ENCODE data around the gene NRG2. TPM values are rescaled to one million over a fixed set of nuclear protein-coding genes. Genes with fewer than 3 reads are reported as not detected.

NRG2 gene
- total RNA-seq, 1 experiment from 2014 or later, result 0.59 TPM

GRCh38 chr5:139847091-139847490, 196.0 kb downstream of the NRG2 start:
- no TSS peak for BruUV-seq (replicated peaks)
- no peaks in the 10 kb centered on the region for H3K36me3 Mint-ChIP-seq (ENCODE audit: insufficient read depth, unreplicated experiment)
- no peaks in the 10 kb centered on the region for H3K4me1 Mint-ChIP-seq (ENCODE audit: low read depth, unreplicated experiment)
- H3K4me3 Mint-ChIP-seq (ENCODE audit: unreplicated experiment), result no peak overlapping the region
- Histone ChIP-seq H3K36me3 (ENCODE audit: control insufficient read depth, insufficient read depth, low read length) (no peaks in the 10 kb centered on the region), H3K9me3 (no peaks in the 10 kb centered on the region), H3K4me1 (no peaks in the 10 kb centered on the region), H3K4me3 (ENCODE audit: low read depth, low read length) (no peak overlapping the region), H3K27me3 (replicated peaks; ENCODE audit: control insufficient read depth, insufficient read depth, low read length) (peaks cover 1% of the 10 kb centered on the region; the same call in 1 of the 2 replicates)
- H3K9me3 Mint-ChIP-seq (ENCODE audit: unreplicated experiment), result no peaks in the 10 kb centered on the region
- TF ChIP-seq CTCF (IDR thresholded peaks at IDR 0.05; ENCODE audit: insufficient read depth in 1 of 2, low read depth in 1 of 2, low read length in 1 of 2, severe bottlenecking in 1 of 2, unreplicated experiment in 1 of 2), result no peak
- H3K27me3 Mint-ChIP-seq (ENCODE audit: insufficient read depth, unreplicated experiment), result peaks cover 19% of the 10 kb centered on the region
- ChIA-PET POLR2A (no interaction called here), CTCF (interaction anchor here (0.6 to 1.7 kb wide), 3 partner anchors 59 to 1139 kb away, joined by 3 to 8 read pairs (median 4); no protein-coding TSS in a partner anchor)
- intact Hi-C loops (cut with micrococcal nuclease; ENCODE audit: unreplicated experiment), result no loop called here
- DNase-seq, result no peak
- H3K27ac Mint-ChIP-seq (ENCODE audit: unreplicated experiment), result no peak overlapping the region

GRCh38 chr5:139845846-139846681, 197.0 kb downstream of the NRG2 start:
- peaks cover 19% of the 10 kb centered on the region for H3K27me3 Mint-ChIP-seq (ENCODE audit: insufficient read depth, unreplicated experiment)
- H3K27ac Mint-ChIP-seq (ENCODE audit: unreplicated experiment), result no peak overlapping the region
- Histone ChIP-seq H3K27me3 (replicated peaks; ENCODE audit: control insufficient read depth, insufficient read depth, low read length) (peaks cover 1% of the 10 kb centered on the region; the same call in 1 of the 2 replicates), H3K4me3 (ENCODE audit: low read depth, low read length) (no peak overlapping the region), H3K9me3 (no peaks in the 10 kb centered on the region), H3K36me3 (ENCODE audit: control insufficient read depth, insufficient read depth, low read length) (no peaks in the 10 kb centered on the region), H3K4me1 (no peaks in the 10 kb centered on the region)
- ChIA-PET CTCF (interaction anchor here (0.7 to 1.7 kb wide), 3 partner anchors 59 to 258 kb away, joined by 3 to 8 read pairs (median 4); no protein-coding TSS in a partner anchor), POLR2A (no interaction called here)
- no peaks in the 10 kb centered on the region for H3K36me3 Mint-ChIP-seq (ENCODE audit: insufficient read depth, unreplicated experiment)
- no peak overlapping the region for H3K4me3 Mint-ChIP-seq (ENCODE audit: unreplicated experiment)
- no peak for TF ChIP-seq CTCF (IDR thresholded peaks at IDR 0.05; ENCODE audit: insufficient read depth in 1 of 2, low read depth in 1 of 2, low read length in 1 of 2, severe bottlenecking in 1 of 2, unreplicated experiment in 1 of 2)
- BruUV-seq (replicated peaks), result no TSS peak
- H3K4me1 Mint-ChIP-seq (ENCODE audit: low read depth, unreplicated experiment), result no peaks in the 10 kb centered on the region
- intact Hi-C loops (cut with micrococcal nuclease; ENCODE audit: unreplicated experiment), result no loop called here
- DNase-seq, result no peak
- no peaks in the 10 kb centered on the region for H3K9me3 Mint-ChIP-seq (ENCODE audit: unreplicated experiment)

DNA sequence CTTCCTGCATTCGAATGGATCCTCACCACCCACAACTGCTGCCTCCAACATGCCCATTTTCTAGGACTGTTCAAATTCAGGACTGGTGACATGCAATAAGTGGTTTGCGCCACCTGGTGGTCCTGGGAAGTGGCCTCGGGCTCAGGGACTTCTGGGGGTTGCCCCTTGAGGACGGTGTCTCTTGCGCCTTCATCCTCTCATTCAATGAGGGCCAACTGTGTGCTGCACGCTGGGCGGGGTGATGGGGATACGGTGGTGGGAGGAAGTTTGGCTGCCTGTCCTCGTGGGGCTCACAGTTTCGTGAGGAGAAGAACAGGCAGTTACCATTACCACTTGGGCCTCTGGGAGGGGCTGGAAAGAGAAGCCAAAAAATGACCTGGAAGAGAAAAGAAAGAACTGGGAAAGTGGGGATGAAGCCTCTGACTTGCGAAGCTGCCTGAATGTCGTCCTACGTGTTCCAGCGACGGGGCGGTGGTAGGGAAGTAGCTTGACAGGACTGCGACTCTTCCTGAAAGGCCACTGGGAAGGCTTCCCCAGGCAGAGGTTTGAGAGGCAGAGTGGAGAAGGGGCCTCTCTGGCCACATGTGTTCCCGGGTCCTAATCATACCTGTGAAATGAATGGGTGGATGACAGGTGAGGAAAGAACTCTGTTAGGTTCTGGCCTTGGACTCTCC, 198.5 kb downstream of the NRG2 start:
- no peaks in the 10 kb centered on the region for H3K36me3 Mint-ChIP-seq (ENCODE audit: insufficient read depth, unreplicated experiment)
- H3K36me3 ChIP-seq (ENCODE audit: control insufficient read depth, insufficient read depth, low read length), result no peaks in the 10 kb centered on the region
- 0 out of 2 replicates have a peak, but pooled peaks cover 1% of the 10 kb centered on the region for H3K27me3 ChIP-seq (replicated peaks; ENCODE audit: control insufficient read depth, insufficient read depth, low read length)
- H3K4me3 ChIP-seq (ENCODE audit: low read depth, low read length), result no peak overlapping the region
- no peaks in the 10 kb centered on the region for H3K9me3 Mint-ChIP-seq (ENCODE audit: unreplicated experiment)
- POLR2A ChIA-PET, result no interaction called here
- BruUV-seq (replicated peaks), result no TSS peak
- H3K4me3 Mint-ChIP-seq (ENCODE audit: unreplicated experiment), result no peak overlapping the region
- H3K27ac Mint-ChIP-seq (ENCODE audit: unreplicated experiment), result no peak overlapping the region
- TF ChIP-seq CTCF (IDR thresholded peaks at IDR 0.05; ENCODE audit: insufficient read depth in 1 of 2, low read depth in 1 of 2, low read length in 1 of 2, severe bottlenecking in 1 of 2, unreplicated experiment in 1 of 2), result peak; percentile 67 to 92
- H3K27me3 Mint-ChIP-seq (ENCODE audit: insufficient read depth, unreplicated experiment), result peaks cover 15% of the 10 kb centered on the region
- DNase-seq, result peak; percentile 84 to 85
- no peaks in the 10 kb centered on the region for H3K9me3 ChIP-seq
- no peaks in the 10 kb centered on the region for H3K4me1 ChIP-seq
- CTCF ChIA-PET, result interaction anchor here (1.1 to 1.5 kb wide), 2 partner anchors 57 to 58 kb away, joined by 4 to 6 read pairs; no protein-coding TSS in a partner anchor
- no peaks in the 10 kb centered on the region for H3K4me1 Mint-ChIP-seq (ENCODE audit: low read depth, unreplicated experiment)
- intact Hi-C loops (cut with micrococcal nuclease; ENCODE audit: unreplicated experiment), result loop anchor here (1.0 kb wide), 3 partner anchors 37 to 124 kb away; no protein-coding TSS in a partner anchor

Measured in Caco-2 (cell line).